Daoy (cell line): Measurements from ENCODE around the gene TEAD1. TPM values are rescaled to one million over a fixed set of nuclear protein-coding genes. Genes with fewer than 3 reads are reported as not detected.

ENCODE experiments used
- DNase-seq: peaks from one replicate; pipeline ENCODE4 v3.0.0-alpha.2; 2015; ENCODE audit warnings: low read depth
- total RNA-seq: library from RNA; depleted of rRNA; stranded (reverse); fragments of >200 nt; shearing (Covaris generic); gene quantifications from 2 replicates; pipeline ENCODE4 v1.2.3, GENCODE V29; 2014; rRNA removed

TEAD1 gene
- total RNA-seq, result 37.2 and 55.4 TPM in 2 replicates

DNA sequence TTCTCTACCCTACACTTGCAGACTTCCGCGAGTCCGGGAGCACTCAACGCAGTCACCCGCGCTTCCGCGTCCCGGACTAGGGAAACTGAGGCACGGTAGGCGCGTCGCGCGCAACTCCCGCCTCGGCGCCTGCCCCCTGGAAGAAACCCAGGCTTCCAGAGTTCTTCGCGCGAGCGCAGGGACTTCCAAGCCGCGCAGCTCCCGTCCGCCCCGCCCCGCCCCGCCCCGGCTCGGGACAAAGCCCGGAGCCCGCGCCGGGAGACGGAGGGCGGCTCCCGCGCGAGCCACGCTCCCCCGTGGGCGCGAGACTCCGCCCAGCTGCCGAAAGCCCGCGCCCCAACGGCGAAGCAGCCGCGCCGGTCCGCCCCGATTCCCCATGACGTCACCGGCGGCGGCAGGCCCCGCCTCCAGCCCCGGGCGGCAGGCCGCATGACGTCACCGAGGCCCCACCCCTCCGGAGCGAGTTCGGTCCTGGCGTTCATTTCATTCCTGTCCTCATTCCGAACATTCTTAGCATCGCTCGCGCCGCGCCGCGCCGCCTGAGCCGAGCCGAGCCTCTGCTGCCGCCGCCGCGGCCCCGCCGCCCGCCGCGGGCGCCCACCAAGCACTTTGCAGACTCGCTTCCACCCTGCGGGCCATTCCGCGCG lies at the start of gene TEAD1:
TSS of gene TEAD1 (plus strand) at position 498 of the 647 bp plus-strand sequence.
- DNase-seq, result peak; percentile 96

- no peak for DNase-seq
These were observed 49.6 kb upstream of the TEAD1 start for GRCh38 chr11:12624595-12624994.

GRCh38 chr11:12625438-12626071 lies 48.7 kb upstream of the TEAD1 start:
- DNase-seq, result peak; percentile 53

- no peak for DNase-seq
These were observed 47.6 kb upstream of the TEAD1 start for GRCh38 chr11:12626616-12627015.

- no peak for DNase-seq
These were observed 45.9 kb upstream of the TEAD1 start for GRCh38 chr11:12628314-12628713.

DNA sequence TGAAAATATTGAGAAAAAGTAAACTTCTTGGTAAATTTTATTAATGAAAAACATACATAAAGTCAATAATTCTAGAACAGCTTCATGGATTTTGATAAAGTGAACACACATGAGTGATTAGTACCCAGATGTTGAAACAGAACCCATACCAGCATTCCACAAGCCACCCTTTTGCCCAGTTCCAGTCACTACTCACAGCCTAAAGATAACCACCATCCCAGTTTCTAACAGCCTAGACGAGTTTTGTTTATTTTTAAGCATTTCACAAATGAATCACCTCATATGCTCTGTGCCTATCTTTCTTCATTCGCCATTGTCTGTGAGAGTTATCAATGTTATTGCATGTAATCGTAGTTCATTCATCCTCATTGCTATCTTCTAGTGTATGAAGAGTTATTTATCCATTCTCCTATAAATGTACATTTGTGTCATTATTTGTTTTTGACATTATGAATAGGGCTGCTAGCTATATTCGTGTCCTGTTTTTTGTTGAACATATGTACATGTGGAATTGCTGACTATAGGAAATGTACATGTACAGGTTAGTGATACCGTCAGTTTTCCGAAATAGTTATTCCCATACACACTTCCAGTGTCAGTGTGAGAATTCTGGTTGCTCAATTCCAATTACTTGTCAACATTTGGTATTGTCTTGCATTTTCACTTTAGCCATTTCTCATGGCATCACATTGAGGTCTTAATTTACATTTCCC lies 44.5 kb upstream of the TEAD1 start:
- peak; percentile 35 for DNase-seq

DNA sequence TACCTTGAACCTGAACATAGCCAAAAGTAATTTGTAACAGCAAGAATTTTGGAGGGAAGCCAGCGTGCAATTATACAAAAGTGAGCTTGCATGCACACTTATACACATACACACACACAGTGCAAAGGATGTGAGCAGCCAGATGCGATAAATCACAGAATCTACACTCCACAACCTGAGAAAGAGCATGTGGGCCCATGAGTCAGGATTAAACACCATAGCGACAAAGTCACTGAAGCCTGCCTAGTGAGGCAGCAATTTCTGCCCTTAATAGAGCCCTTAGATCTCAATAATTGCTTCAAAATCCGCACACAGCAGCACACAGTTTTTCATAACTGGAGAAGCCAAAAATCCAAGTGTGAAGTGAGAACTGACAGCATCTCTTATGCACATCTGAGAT lies 42.6 kb upstream of the TEAD1 start:
- DNase-seq, result no peak

DNA sequence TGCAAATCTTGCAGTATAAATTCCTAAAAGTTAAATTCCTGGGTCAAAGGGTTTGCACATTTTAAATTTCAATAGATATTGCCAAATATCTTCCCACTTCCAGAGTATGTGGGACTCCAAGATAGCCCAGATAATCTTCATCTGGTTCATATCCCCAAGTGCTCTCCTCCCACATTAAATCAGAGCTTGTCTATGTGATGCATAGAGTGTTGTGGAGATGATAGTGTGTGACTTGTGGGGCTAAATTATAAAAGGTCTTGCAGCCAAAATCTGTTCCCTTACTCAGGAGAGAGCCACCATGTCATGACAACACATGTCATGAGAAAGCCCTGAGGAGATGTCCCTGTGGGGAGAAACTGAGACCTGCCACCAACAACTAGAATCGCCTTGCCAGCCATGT lies 39.9 kb upstream of the TEAD1 start:
- no peak for DNase-seq

GRCh38 chr11:12636871-12637410 lies 37.3 kb upstream of the TEAD1 start:
- DNase-seq, result no peak

DNA sequence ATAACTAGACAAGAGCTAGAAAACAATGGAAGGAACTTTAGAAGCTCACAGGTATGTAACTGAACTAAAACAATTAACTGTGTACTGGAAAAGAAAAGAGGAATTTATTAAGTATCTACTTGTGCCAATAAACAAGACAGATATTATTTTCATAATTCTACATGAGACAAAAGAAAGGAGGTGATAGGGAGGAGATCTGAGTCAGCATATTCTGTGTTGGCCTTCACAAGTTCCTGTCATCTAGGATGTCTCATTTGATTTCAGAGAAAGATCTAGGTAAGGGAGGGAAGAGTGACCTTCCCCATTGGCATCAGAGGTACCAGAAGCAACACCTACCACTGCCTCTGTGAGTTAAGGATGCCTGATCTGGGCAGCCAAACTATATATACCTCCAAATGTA lies 34.8 kb upstream of the TEAD1 start:
- no peak for DNase-seq

GRCh38 chr11:12640355-12640754 lies 33.9 kb upstream of the TEAD1 start:
- no peak for DNase-seq

DNA sequence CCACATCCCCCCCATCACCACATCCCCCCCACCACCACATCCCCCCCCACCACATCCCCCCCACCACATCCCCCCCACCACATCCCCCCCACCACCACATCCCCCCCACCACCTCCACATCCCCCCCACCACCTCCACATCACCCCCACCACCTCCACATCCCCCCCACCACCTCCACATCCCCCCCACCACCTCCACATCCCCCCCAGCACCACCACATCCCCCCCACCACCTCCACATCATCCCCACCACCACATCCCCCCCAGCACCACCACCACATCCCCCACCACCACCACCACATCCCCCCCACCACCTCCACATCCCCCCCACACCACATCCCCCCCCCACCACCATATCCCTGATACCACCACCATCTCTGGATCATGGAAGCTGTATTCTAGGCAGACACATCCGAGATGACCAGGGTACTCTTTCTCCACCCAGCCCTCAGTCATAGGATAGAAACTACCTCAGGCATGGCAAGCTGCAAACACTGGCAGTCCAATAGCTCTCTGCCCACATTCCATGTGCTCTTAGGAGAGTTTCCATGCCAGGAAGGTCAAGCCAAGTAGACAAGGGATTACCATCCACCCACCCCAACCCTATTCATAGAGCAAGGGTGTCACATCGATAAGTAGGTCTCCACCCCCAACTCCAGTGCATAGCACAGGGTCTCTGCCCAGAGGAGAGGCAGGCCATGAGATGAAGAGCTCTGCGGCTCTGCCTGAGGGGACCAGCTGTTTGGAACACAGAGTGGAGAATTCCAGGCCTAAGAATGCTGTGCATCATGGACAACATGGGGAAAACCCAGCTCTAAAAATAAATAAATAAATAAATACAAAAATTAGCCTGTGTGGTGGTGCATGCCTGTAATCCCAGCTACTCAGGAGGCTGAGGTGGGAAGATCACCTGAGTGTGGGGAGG lies 33.0 kb upstream of the TEAD1 start:
- DNase-seq, result no peak

- DNase-seq, result peak; percentile 15
These were observed 32.2 kb upstream of the TEAD1 start for GRCh38 chr11:12642040-12642439.

GRCh38 chr11:12642806-12643428 lies 31.3 kb upstream of the TEAD1 start:
- no peak for DNase-seq

DNA sequence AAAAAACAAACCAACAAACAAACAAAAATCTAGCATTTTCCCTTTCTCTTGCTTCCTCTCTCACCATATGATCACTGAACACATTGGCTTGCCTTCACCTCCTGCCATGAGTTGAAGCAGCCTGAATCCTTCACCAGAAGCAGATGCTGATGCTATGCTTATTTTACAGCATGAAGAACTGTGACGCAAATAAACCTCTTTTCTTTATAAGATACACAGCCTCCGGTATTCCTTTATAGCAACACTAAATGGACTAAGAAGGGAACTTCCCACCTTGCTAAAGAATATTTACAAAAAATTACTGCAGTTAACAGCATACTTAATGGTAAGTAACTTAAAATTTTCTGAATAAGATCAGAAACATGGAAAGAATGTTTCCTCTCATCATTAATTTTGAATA lies 27.7 kb upstream of the TEAD1 start:
- DNase-seq, result no peak

DNA sequence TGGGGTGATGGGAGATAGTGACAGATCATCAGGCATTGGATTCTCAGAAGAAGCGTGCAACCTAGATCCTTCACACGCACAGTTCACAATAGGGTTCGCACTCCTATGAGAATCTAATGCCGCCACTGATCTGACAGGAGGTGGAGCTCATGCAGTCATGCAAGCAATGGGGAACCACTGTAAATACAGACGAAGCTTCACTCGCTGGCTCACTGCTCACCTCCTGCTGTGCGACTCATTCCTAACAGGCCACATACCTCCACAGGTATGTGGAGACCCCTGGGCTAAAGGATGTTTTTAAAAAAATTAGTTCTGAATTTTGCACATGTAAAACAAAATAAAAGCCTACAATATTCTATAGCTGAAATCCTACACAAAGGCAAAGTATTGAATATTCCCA lies 20.5 kb upstream of the TEAD1 start:
- no peak for DNase-seq

DNA sequence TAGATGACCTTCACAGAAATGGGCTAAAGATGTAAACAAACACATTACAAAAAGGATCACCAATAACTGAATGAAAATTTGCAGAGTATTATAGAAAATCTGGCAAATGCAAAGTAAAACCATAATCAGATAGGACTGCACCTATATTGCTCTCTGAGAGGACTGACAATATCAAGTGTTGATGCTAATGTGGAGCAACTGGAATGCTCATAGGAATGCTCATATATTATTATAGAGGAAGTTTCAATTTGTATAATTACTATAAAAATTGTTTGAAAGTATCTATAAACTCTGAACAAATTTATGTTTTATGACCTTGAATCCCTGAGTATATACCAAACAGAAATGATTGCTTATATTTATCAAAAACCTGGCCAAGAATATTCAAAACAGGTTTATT lies 18.4 kb upstream of the TEAD1 start:
- DNase-seq, result no peak

DNA sequence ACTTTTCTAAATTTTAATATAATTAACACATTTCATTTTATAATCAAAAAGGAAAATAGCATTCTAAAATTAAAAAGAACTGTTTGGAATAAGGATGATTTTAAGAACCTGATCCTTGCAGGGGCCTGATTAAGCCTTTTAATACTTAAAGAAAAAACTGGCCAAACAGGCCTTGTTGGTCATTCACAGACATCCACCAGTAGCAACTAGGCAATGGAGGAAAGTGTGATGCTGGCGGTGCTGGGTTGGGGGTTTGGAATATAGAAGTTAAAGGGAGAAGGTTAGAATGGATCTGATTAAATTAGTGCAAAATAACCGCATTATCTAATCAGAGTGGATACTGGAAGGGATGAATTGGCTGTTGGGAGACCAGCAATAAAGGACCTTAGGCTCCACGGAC lies 16.9 kb upstream of the TEAD1 start:
- no peak for DNase-seq

- no peak for DNase-seq
These were observed 16.2 kb upstream of the TEAD1 start for GRCh38 chr11:12657981-12658380.

- DNase-seq, result no peak
These were observed 12.0 kb upstream of the TEAD1 start for GRCh38 chr11:12662101-12662689.

GRCh38 chr11:12664385-12664784 lies 9.8 kb upstream of the TEAD1 start:
- DNase-seq, result no peak
